SK-N-SH (cell line): Measurements from ENCODE around the gene MYBPC3. TPM values are rescaled to one million over a fixed set of nuclear protein-coding genes. Genes with fewer than 3 reads are reported as not detected.

ENCODE experiments used
- CTCF ChIA-PET: fragments of 300-600, 350-600 bp; formaldehyde crosslinking; extraction: SDS; loops from one replicate; lab custom pipeline; 2021; lab: Yijun Ruan, JAX
- POLR2A ChIA-PET: fragments of 350-600 bp; sonication (Branson Sonifier 250); formaldehyde crosslinking; extraction: SDS; loops from one replicate; lab custom pipeline; 2020; ENCODE audit warnings: antibody characterized with exemption, inconsistent platforms; lab: Yijun Ruan, JAX
- DNase-seq: peaks from one replicate; pipeline ENCODE4 v3.0.0; 2012
- H2AFZ ChIP-seq: fragments of 200-600 bp; sonication (generic); 2 replicates; pipeline ENCODE4 v1.8.1; 2016; ENCODE audit warnings: antibody characterized with exemption, mild to moderate bottlenecking, low read depth
- H3F3A ChIP-seq: fragments of 200-600 bp; sonication (generic); replicated peaks from 2 replicates; pipeline ENCODE3; 2016; ENCODE audit warnings: antibody characterized with exemption, mild to moderate bottlenecking; ENCODE audit not compliant: insufficient read depth
- H3K27ac ChIP-seq, 2 experiments: fragments of 200-500 bp in 1 of 2; fragments of 200-600 bp in 1 of 2; sonication (Bioruptor generic) in 1 of 2; sonication (generic), shearing (Covaris generic) in 1 of 2; 2 replicates each; pipeline versions ENCODE4 v1.5.1 to v1.6.1; 2014 to 2016; ENCODE audit warnings: low read depth in 2 of 2, inconsistent platforms in 1 of 2, low read length in 1 of 2, mild to moderate bottlenecking in 1 of 2, mixed read lengths in 1 of 2
- H3K27me3 ChIP-seq: fragments of 200-600 bp; sonication (generic), shearing (Covaris generic); 2 replicates; pipeline ENCODE4 v1.6.1; 2016; ENCODE audit warnings: mixed run types; ENCODE audit not compliant: insufficient read depth
- H3K36me3 ChIP-seq, 2 experiments: fragments of 200-500 bp in 1 of 2; fragments of 200-600 bp in 1 of 2; sonication (Bioruptor generic) in 1 of 2; sonication (generic) in 1 of 2; replicated peaks in 1 of 2; 2 replicates each; pipeline versions ENCODE3 to v1.5.1; 2014 to 2016; ENCODE audit warnings: low read length in 1 of 2, mild to moderate bottlenecking in 1 of 2; ENCODE audit not compliant: insufficient read depth in 2 of 2, control insufficient read depth in 1 of 2
- H3K4me1 ChIP-seq, 2 experiments: fragments of 200-500 bp in 1 of 2; fragments of 200-600 bp in 1 of 2; sonication (Bioruptor generic) in 1 of 2; sonication (generic), shearing (Covaris generic) in 1 of 2; 2 replicates each; pipeline versions ENCODE4 v1.5.1 to v1.6.1; 2014 to 2016; ENCODE audit warnings: low read depth in 1 of 2, low read length in 1 of 2, mixed run types in 1 of 2; ENCODE audit not compliant: insufficient read depth in 2 of 2, control insufficient read depth in 1 of 2
- H3K4me2 ChIP-seq: fragments of 200-600 bp; sonication (generic), shearing (Covaris generic); 2 replicates; pipeline ENCODE4 v1.6.1; 2017; ENCODE audit warnings: mixed run types
- H3K4me3 ChIP-seq, 2 experiments: fragments of 200-500 bp in 1 of 2; fragments of 200-600 bp in 1 of 2; sonication (Bioruptor generic) in 1 of 2; sonication (generic), shearing (Covaris generic) in 1 of 2; 2 replicates each; pipeline versions ENCODE4 v1.5.1 to v1.8.1; 2014 to 2016; ENCODE audit warnings: low read depth in 2 of 2, inconsistent platforms in 1 of 2, low read length in 1 of 2, mild to moderate bottlenecking in 1 of 2, mixed read lengths in 1 of 2, moderate library complexity in 1 of 2
- H3K79me2 ChIP-seq: fragments of 200-600 bp; sonication (generic); 2 replicates; pipeline ENCODE4 v1.8.1; 2017; ENCODE audit warnings: mild to moderate bottlenecking; ENCODE audit not compliant: insufficient read depth
- H3K9ac ChIP-seq: fragments of 200-600 bp; sonication (generic); 2 replicates; pipeline ENCODE4 v1.6.1; 2017; ENCODE audit warnings: mixed run types
- H3K9me2 ChIP-seq: fragments of 200-600 bp; sonication (generic); 2 replicates; pipeline ENCODE4 v1.6.1; 2017; ENCODE audit warnings: mixed run types
- H3K9me3 ChIP-seq: fragments of 200-600 bp; sonication (generic); 2 replicates; pipeline ENCODE4 v1.6.1; 2017; ENCODE audit warnings: mixed run types, mild to moderate bottlenecking, moderate library complexity
- H4K20me1 ChIP-seq: fragments of 200-600 bp; sonication (generic); 2 replicates; pipeline ENCODE4 v1.6.1; 2017; ENCODE audit warnings: mild to moderate bottlenecking, mixed run types; ENCODE audit not compliant: insufficient read depth
- ELF1 ChIP-seq: IDR thresholded peaks from 2 replicates; pipeline ENCODE4 v1.4.0; 2012
- FOSL2 ChIP-seq: IDR thresholded peaks from 2 replicates; pipeline ENCODE4 v1.4.0; 2012; ENCODE audit warnings: low read depth, mild to moderate bottlenecking, moderate library complexity, borderline replicate concordance
- FOXJ3 ChIP-seq: sonication (generic); formaldehyde crosslinking; IDR thresholded peaks from 2 replicates; pipeline ENCODE4 v1.5.1; 2020; ENCODE audit warnings: mild to moderate bottlenecking, missing genetic modification reagents
- IRF3 ChIP-seq: fragments of 150-350 bp; IDR thresholded peaks from 2 replicates; pipeline ENCODE4 v1.6.1; 2016; ENCODE audit warnings: mild to moderate bottlenecking, low read depth, low read length
- NRF1 ChIP-seq: IDR thresholded peaks from 2 replicates; pipeline ENCODE4 v1.6.1; 2012; ENCODE audit warnings: low read depth, mild to moderate bottlenecking, low read length
- POLR2AphosphoS5 ChIP-seq: IDR thresholded peaks from 2 replicates; pipeline ENCODE4 v1.6.1; 2012; ENCODE audit warnings: low read depth, low read length
- RCOR1 ChIP-seq: fragments of 150-350 bp; IDR thresholded peaks from 2 replicates; pipeline ENCODE4 v1.6.1; 2017; ENCODE audit warnings: antibody characterized with exemption, low read length
- SIN3A ChIP-seq: IDR thresholded peaks from 2 replicates; pipeline ENCODE4 v1.6.1; 2012; ENCODE audit warnings: low read depth, mild to moderate bottlenecking, low read length, moderate library complexity, borderline replicate concordance
- TCF12 ChIP-seq: IDR thresholded peaks from 2 replicates; pipeline ENCODE4 v1.4.0; 2012
- USF2 ChIP-seq: fragments of 150-350 bp; IDR thresholded peaks from 2 replicates; pipeline ENCODE4 v1.6.1; 2017; ENCODE audit warnings: antibody characterized with exemption, low read length, low read depth, borderline replicate concordance
- YY1 ChIP-seq: IDR thresholded peaks from 2 replicates; pipeline ENCODE4 v1.4.0; 2012; ENCODE audit warnings: low read depth, mild to moderate bottlenecking
- WGBS: methylation state at CpG from one replicate; pipeline ENCODE4 v1.1.6; 2017; ENCODE audit warnings: low lambda C conversion rate; 5-methylcytosine and 5-hydroxymethylcytosine counted together
- polyA plus RNA-seq, 3 experiments: library from polyadenylated mRNA; depleted of rRNA; stranded (reverse); fragments of >200 nt; gene quantifications; 2 replicates each; pipeline ENCODE4 v1.2.3, GENCODE V29; 2012

The MYBPC3 gene
- polyA plus RNA-seq, 1 of the 3 experiments (the other 2 are of a cell fraction), result not detected

GRCh38 chr11:47361419-47361818 is 8.9 kb upstream of the MYBPC3 start (continued):
- TF ChIP-seq IRF3 (no peak), POLR2AphosphoS5 (no peak)

GRCh38 chr11:47360341-47360740 is 7.8 kb upstream of the MYBPC3 start:
- no peak overlapping the region for H3K4me2 ChIP-seq
- 90% methylated on average over 15 of the region's 15 CpGs for WGBS
- TF ChIP-seq FOXJ3, result no peak
- no peak for TF ChIP-seq ELF1
- no peak for DNase-seq
- no peaks in the 10 kb centered on the region for H3K27me3 ChIP-seq
- POLR2A ChIA-PET, result no interaction called here
- H3K9me2 ChIP-seq, result no peaks in the 10 kb centered on the region
- H3K36me3 ChIP-seq, result no peaks in the 10 kb centered on the region
- no peak overlapping the region for H3K4me3 ChIP-seq
- CTCF ChIA-PET, result interaction anchor here (0.8 to 3.9 kb wide), 3 partner anchors 13 to 182 kb away, joined by 3 to 24 read pairs (median 4); no protein-coding TSS in a partner anchor
- no peaks in the 10 kb centered on the region for H4K20me1 ChIP-seq
- no peak overlapping the region for H3K27ac ChIP-seq
- H3F3A ChIP-seq, result peaks cover 5% of the 10 kb centered on the region
- H2AFZ ChIP-seq, result no peak overlapping the region
- no peaks in the 10 kb centered on the region for H3K79me2 ChIP-seq
- no peak overlapping the region for H3K9ac ChIP-seq
- H3K4me1 ChIP-seq, result peaks cover 0 to 3% of the 10 kb centered on the region in 2 experiments; a peak in 1 of 4 replicates
- H3K9me3 ChIP-seq, result no peaks in the 10 kb centered on the region

GRCh38 chr11:47359586-47359985 is 7.1 kb upstream of the MYBPC3 start:
- peaks cover 5% of the 10 kb centered on the region for H3F3A ChIP-seq
- H3K9me2 ChIP-seq, result no peaks in the 10 kb centered on the region
- DNase-seq, result no peak
- H3K36me3 ChIP-seq, result no peaks in the 10 kb centered on the region
- H3K4me2 ChIP-seq, result no peak overlapping the region
- H3K79me2 ChIP-seq, result no peaks in the 10 kb centered on the region
- no peak overlapping the region for H3K9ac ChIP-seq
- H2AFZ ChIP-seq, result no peak overlapping the region
- 75% methylated on average over 12 of the region's 17 CpGs for WGBS
- peaks cover 0 to 3% of the 10 kb centered on the region in 2 experiments; a peak in 1 of 4 replicates for H3K4me1 ChIP-seq
- ChIA-PET POLR2A (no interaction called here), CTCF (interaction anchor here (0.5 to 3.9 kb wide), 4 partner anchors 14 to 416 kb away, joined by 3 to 24 read pairs (median 4); no protein-coding TSS in a partner anchor)
- TF ChIP-seq FOXJ3 (no peak), SIN3A (no peak)
- H4K20me1 ChIP-seq, result no peaks in the 10 kb centered on the region
- no peak overlapping the region for H3K4me3 ChIP-seq
- H3K27me3 ChIP-seq, result no peaks in the 10 kb centered on the region
- H3K9me3 ChIP-seq, result no peaks in the 10 kb centered on the region
- H3K27ac ChIP-seq, result no peak overlapping the region

GRCh38 chr11:47359162-47359561 is 6.7 kb upstream of the MYBPC3 start:
- H3K9me2 ChIP-seq, result no peaks in the 10 kb centered on the region
- no peaks in the 10 kb centered on the region for H3K79me2 ChIP-seq
- H4K20me1 ChIP-seq, result no peaks in the 10 kb centered on the region
- H3K9me3 ChIP-seq, result no peaks in the 10 kb centered on the region
- H2AFZ ChIP-seq, result no peak overlapping the region
- no peak for TF ChIP-seq YY1
- TF ChIP-seq RCOR1, result no peak
- TF ChIP-seq FOSL2, result no peak
- TF ChIP-seq USF2, result no peak
- TF ChIP-seq NRF1, result no peak
- no peak for TF ChIP-seq TCF12
- ChIA-PET CTCF (interaction anchor here (0.5 to 3.9 kb wide), 2 partner anchors 14 to 415 kb away, joined by 3 to 24 read pairs; no protein-coding TSS in a partner anchor), POLR2A (no interaction called here)
- no peak overlapping the region for H3K4me3 ChIP-seq
- no peak for DNase-seq
- H3K27me3 ChIP-seq, result no peaks in the 10 kb centered on the region
- peaks cover 5% of the 10 kb centered on the region for H3F3A ChIP-seq
- no peak overlapping the region for H3K27ac ChIP-seq
- WGBS, result 72% methylated on average over 5 of the region's 7 CpGs
- H3K4me2 ChIP-seq, result no peak overlapping the region
- H3K36me3 ChIP-seq, result no peaks in the 10 kb centered on the region
- no peak overlapping the region for H3K9ac ChIP-seq
- H3K4me1 ChIP-seq, result peaks cover 0 to 3% of the 10 kb centered on the region in 2 experiments; a peak in 1 of 4 replicates
